ENCODE data around the gene RSPH1.
A peak's percentile ranks its signal among the peaks of the same experiment; 100 is the strongest.

The RSPH1 gene

DNA sequence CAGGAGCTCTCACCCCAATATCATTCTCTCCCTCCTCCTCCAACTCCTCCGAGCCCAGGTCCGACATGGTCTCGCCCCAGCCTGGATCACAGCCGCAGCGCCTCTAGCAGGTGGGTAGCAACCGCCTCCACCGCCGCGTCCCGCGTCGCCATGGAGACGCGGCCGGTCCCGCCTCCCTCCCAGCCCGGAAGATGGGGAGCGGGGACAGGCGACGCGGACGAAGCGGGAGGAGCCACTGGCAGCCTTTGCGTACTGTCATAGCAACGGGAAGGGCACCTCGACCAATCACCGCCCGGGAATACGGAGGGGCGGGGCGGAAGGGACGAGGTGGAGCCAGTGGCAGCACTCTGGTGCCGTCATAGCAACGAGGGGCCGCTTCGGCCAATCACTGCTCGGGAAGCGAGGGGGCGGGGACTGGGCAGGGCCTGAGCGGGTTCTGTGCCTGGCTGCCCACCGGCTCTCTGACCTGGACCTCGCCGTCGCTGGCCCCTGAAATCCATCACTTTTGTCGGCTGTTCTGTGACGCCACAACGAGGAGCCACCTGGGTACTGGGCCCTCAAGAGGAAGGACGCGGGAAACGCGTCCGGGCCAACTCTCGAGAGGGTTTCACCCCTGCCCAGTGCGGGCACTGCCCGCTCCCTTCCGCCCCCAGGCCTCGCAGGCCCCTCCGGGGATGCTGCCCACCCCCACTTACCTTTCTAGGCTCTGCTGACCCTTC is at the start of gene RSPH1:
Gene RSPH1 (minus strand): TSS at position 105 of the 719 bp plus-strand sequence. CDS start 38 bp downstream, at position 67.
- peak; percentile 100 for DNase-seq (ENCODE audit: low read depth, low spot score)

DNA sequence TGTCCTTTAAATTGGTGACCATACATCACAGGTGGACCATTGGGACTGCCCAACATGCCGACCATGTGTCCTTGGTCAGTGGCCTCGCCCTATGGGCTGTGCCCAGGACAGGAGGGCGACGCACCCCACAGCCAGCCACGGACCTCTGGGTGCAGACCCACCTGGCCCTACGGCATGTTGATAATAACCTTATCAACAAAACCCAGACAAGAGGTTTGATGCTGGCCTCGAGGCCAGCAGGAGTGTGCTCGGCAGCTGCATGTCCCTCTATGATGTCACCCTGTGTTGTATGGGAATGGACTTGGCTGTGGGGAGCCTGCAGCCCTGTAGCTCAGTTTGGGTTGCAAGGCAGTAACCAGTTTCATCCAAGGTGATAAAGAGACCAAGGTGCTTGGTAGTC is 49.7 kb upstream of the RSPH1 start:
- no peak for DNase-seq (ENCODE audit: low read depth, low spot score)

DNA sequence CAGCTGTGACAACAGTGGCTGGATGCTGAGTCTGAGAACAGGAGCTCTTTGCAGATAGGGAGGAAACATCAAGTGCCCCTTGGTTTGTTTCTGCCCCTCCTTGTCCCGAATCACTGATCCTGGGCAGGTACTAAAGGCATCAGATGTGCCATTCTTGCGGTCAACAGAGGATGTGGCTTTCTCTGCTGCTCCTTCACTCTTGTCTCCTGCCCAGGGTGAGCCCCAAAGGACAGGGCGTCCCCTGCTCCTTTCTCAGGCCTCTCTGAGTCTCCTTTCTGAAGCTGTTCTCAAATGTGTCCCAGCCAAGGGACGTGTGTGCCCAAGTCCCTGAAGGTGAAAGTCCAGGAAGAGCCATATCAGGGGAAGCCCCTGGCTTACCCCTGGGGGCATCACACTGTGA is 49.3 kb upstream of the RSPH1 start:
- DNase-seq (ENCODE audit: low read depth, low spot score): no peak

GRCh38 chr21:42544544-42544943 is 48.5 kb upstream of the RSPH1 start:
- DNase-seq (ENCODE audit: low read depth, low spot score): no peak

DNA sequence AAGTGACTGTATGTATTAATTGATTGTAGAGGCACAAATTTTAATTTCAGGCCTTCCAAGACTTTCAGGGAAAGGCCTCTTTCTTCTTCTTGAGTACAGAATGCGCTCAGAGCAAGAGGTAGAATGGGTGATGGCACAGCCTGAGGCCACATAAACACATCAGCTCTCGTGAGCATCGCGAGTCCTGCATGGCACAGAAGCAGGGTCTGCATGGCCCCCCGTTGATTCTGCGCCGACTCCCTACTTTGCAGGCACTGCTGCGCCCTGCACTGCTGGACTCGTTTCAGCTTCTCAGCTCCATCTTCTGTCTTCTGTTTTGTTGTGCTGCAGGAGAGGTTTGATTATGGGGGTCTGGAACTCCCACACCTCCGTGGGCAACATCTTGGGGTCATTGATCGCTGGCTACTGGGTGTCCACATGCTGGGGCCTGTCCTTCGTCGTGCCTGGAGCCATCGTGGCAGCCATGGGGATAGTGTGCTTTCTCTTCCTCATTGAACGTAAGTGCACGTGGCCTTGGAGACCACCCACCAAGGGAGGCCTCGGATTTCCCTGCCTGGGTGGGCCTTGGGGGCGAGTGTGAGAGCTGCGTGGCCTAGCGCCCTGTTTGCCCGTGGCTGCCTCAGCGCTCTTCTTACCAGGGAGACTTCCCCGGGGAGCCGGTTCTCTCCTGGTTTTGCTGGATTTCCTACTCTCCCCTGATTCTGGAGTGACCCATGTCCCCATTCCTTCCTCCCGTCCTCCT is 47.3 kb upstream of the RSPH1 start:
- no peak for DNase-seq (ENCODE audit: low read depth, low spot score)

DNA sequence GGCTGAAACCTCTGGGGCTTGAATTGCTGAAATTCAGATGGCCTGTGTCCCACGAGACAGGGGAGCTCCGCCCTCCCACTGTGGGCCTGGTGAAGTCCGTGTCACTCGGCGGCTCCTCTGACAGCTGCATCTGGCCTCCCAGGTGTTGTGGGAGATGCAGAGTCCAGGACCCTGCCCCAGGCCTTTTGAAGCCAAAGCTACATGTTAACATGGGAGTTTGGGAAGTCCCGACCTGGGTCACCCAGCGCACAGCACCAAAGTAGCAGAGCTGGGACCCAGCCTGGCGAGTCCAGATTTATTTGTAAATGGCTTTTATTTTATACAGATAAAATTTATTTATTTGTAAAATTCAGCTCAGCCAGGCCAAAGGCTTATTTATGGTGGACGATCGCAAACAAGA is 46.6 kb upstream of the RSPH1 start:
- DNase-seq (ENCODE audit: low read depth, low spot score): no peak

DNA sequence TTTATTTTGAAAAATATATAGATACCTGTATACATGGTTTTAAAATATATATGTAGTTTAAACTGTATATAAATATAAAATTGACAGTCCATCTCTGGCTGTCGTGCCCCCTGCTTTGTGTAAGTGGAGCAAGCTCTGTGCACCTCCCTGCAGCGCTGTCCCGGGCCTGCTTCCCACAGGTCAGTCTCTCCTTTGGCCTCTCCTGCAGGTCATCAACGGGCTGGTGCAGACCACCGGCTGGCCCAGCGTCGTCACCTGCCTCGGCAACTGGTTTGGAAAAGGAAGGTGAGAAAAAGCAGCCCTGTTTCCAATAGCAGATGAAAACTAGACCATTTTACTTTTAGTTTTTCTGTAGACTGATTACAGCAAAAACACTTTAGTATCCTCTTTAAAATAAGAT is 46.2 kb upstream of the RSPH1 start:
- DNase-seq (ENCODE audit: low read depth, low spot score): no peak

DNA sequence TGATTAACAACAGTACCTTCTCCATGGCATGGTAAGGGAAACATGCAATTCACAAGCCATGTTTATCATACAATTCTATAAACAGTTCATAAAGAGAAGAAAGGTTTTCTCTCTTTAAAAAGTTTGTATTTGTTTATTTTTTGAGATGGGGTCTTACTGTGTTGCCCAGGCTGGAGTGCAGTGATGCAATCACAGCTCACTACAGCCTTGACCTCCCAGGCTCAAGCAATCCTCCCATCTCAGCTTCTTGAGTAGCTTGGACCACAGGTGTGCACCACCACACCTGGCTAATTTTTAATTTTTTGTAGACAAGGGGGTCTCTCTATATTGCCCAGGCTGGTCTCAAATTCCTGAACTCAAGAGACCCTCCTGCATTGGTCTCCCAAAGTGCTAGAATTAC is 45.6 kb upstream of the RSPH1 start:
- no peak for DNase-seq (ENCODE audit: low read depth, low spot score)

- no peak for DNase-seq (ENCODE audit: low read depth, low spot score)
Observed at GRCh38 chr21:42541174-42541573, 45.1 kb upstream of the RSPH1 start.

DNA sequence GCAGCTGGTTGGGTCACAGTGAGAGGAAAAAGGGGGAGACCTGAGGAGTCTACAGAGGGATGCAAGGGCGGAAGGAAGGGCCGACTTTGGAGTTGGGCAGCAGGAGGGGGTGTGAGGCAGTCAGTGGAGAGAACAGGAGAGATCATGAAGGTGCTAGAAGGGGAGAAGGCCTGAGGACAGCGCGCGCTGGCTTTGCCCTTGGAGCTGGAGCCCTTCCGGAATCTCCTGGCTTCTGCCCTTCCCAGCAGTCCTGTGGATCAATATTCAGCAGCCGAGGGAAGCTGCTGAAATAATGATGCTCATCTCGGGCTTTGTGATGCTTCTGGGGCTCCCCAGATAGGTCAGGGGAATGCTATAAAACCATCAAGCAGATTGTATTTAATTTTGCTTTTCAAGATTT is 44.4 kb upstream of the RSPH1 start:
- no peak for DNase-seq (ENCODE audit: low read depth, low spot score)

DNA sequence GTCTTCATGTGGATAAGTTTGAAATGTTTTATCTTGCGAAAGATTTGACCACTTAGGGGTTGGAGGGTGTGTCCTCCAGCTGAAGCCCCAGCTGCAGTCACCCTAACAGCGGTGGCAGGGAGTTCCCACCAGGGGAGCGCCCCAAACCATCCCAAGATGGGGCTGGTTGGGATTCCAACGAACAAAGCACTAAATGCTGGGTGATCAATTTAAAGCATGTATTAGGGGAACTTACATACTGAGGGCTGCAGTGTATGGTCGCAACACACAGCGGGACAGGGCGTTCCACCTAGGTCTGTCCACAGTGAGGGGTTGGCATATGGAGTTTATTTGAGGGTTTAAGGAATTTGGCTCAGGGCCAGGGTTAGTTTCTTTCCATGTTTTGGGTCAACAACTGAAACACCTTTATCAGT is 43.9 kb upstream of the RSPH1 start:
- DNase-seq (ENCODE audit: low read depth, low spot score): peak; percentile 44

GRCh38 chr21:42539342-42539741 is 43.3 kb upstream of the RSPH1 start:
- DNase-seq (ENCODE audit: low read depth, low spot score): no peak

GRCh38 chr21:42538479-42539275 is 42.7 kb upstream of the RSPH1 start:
- DNase-seq (ENCODE audit: low read depth, low spot score): no peak

DNA sequence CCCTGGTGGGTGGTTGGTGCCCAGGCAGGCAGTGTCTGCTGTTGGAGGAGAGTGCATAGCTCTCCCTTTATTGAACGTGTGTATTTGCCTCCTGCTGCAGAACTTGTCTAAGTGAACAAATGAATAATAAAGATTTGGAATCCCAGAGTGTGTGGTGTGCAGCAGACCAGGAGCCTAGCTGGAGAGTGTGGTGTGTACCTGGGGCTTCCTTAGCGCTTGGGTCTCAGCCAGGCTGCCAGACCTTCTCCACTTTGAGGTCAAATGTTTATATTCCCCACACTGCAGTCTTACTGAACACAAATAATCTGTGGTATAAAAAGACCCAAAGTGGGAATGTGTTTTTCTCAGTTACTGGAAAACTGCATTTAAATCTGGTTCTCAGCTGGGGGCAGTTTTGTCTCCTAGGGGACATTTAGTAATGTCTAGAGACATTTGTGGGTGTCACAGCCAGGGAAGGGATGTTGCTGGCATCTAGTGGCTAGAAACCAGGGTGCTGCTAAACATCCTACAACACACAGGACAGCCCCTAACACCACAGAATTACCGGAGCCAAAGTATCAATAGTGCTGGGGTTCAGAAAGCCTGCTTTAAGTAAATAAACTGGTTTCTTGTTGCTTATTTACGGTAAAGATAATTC is 41.2 kb upstream of the RSPH1 start:
- DNase-seq (ENCODE audit: low read depth, low spot score): no peak

DNA sequence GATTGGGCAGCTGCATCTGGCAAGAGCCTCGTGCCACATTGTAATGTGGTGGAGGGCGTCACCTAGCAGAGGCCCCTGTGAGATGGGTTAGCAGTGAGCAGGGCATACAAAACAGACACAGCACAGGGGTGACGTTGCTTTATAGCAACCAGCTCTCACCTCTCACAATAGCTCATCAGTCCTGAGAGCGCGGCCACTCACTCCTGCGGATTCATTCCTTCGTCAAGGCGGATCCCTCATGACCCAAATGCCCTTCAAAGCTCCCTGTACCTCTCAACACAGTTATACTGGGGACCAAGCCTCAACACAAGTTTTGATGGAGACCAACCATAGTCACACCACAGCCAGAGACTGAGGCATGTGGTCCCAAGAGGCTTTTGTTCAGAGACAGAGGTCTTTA is 40.6 kb upstream of the RSPH1 start:
- no peak for DNase-seq (ENCODE audit: low read depth, low spot score)

DNA sequence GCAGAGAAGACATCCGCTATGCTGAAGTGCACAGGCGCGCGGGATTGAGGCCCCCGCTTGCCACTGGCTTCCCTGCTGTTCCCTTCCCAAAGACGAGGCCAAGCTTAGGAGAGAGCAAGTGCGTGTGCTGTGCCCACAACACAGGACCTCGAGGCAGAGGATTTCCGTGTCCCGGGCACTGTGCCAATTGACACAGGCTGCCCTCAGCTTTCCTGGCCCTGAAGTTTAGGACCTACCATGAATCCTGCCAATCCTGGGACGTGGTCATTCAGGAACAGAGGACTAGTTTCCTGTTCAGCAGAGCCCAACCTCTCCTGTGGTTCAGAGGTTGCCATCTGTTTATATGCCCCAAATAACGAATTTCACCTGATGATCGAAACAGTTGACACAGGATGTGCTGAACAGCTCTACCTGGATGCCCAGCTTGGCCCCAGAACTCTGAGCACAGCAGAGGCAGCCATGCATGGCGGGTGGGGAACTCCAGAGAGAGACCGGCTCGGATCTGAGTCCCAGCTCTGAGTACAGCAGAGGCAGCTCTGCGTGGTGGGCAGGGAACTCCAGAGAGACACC is 39.7 kb upstream of the RSPH1 start:
- no peak for DNase-seq (ENCODE audit: low read depth, low spot score)

GRCh38 chr21:42534421-42535378 is 38.7 kb upstream of the RSPH1 start:
- no peak for DNase-seq (ENCODE audit: low read depth, low spot score)

DNA sequence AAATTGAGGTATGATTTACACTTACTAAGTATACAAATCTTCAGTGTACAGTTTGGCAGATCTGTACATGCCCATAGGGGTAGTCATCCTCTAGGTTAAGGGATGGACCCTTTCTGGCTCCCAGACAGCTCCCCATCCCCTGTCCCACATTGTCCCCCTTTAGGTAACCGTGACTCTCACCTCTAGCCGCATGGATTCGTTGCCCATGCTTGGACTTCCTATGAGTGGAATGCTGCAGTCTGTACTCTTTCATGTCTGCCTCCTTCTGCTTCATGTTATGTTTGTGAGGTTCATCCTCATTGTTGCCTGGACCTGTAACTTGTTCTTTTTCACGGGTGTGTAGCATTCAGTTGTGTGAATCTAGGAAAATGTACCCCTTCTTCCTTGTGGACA is 37.9 kb upstream of the RSPH1 start:
- DNase-seq (ENCODE audit: low read depth, low spot score): no peak

DNA sequence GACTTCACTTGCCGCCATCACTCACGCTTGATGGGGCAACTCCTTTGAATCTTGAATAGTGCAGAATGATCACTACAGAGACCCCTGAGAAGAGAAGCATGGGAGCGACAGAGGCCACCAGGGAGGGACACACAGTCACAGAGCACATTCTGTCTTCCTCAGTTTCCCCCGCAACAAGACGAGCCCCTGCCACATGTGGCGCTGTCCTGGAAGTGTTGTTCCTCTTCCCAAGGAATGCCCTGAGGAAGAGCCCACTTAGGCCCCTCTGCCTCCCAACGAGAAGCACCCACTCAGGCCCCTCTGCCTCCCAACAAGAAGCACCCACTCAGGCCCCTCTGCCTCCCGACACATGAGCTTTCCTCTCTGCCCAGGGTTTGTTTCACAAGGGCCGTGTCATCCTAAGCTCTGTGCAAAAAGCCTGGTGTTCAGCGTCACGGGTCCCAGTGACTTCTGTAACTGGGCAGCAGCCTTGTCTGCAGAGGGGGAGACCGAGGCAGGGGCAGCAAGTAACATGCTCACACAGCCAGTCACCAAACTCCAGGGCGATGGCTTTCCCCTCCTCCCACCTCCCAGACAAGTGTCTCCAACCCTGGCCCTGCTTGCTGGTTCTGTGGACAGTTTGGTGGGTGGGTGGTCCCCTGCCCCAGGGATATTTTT is 37.4 kb upstream of the RSPH1 start:
- DNase-seq (ENCODE audit: low read depth, low spot score): no peak
